ENCODE measurements around the gene TRIM24. TPM values are rescaled to one million over a fixed set of nuclear protein-coding genes. Genes with fewer than 3 reads are reported as not detected.
A peak's percentile ranks its signal among the peaks of the same experiment; 100 is the strongest.

The TRIM24 gene
- total RNA-seq, 1 experiment from 2014 or later: 25.9 TPM

DNA sequence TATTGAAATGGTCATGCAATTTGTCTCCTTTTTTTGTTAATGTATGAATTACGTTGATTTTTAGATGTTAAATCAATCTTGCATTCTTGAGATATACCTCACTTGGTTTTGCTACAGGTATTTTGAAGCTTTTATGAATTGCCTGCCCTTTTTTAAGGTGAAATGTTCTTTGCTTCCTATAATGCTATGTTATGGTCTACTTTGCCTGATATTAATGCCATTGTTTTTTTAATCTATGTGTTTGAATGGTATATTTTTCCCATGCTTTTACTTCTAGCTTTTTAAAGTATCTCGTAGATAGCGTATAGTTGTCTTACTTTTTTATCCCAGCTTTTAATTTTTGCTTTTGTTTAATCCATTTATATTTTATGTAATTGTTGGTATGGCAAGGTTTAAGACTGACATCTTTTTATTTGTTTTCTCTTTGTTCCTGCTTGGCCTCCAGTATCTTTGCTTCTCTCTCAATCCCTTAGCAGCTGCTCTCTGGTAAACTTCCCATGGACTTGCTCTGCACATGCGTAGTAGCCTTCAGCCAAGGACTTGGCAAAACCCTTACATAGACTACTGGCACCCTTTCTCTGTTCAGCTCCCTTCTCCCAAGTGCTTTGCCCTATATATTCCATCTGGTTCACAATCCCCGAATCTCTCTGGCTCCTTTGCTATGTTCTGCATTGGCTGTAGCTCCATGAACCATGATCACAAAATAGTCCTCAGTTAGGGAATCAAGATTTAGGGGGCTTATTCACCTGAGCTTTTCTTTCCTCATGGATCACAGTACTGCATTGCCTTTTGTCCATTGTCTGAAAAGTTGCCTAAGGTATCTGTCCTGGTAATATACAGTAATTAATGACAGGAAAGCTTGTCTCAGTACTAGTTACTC, 8.4 kb downstream of the TRIM24 start:
- Histone ChIP-seq H3K4me1 (ENCODE audit: insufficient read depth, low read length, poor library complexity, severe bottlenecking) (peaks cover 10% of the 10 kb centered on the region), H3K4me3 (ENCODE audit: low read depth, low read length, poor library complexity, severe bottlenecking) (no peak overlapping the region), H3K36me3 (ENCODE audit: insufficient read depth, low read length, poor library complexity, severe bottlenecking) (no peaks in the 10 kb centered on the region), H3K9me3 (ENCODE audit: low read depth, low read length, poor library complexity, severe bottlenecking) (no peaks in the 10 kb centered on the region), H3K27me3 (replicated peaks; ENCODE audit: insufficient read depth, low read depth, low read length, poor library complexity) (no peaks in the 10 kb centered on the region), H3K27ac (ENCODE audit: low read depth, low read length, poor library complexity, severe bottlenecking) (no peak overlapping the region)
- DNase-seq (ENCODE audit: low spot score): no peak
- BruUV-seq (replicated peaks): no TSS peak
- TF ChIP-seq, protein P1, sequence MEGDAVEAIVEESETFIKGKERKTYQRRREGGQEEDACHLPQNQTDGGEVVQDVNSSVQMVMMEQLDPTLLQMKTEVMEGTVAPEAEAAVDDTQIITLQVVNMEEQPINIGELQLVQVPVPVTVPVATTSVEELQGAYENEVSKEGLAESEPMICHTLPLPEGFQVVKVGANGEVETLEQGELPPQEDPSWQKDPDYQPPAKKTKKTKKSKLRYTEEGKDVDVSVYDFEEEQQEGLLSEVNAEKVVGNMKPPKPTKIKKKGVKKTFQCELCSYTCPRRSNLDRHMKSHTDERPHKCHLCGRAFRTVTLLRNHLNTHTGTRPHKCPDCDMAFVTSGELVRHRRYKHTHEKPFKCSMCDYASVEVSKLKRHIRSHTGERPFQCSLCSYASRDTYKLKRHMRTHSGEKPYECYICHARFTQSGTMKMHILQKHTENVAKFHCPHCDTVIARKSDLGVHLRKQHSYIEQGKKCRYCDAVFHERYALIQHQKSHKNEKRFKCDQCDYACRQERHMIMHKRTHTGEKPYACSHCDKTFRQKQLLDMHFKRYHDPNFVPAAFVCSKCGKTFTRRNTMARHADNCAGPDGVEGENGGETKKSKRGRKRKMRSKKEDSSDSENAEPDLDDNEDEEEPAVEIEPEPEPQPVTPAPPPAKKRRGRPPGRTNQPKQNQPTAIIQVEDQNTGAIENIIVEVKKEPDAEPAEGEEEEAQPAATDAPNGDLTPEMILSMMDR (conservative IDR thresholded peaks at IDR 0.05; ENCODE audit: low read depth, low read length): no peak
- TF ChIP-seq EZH2 (IDR thresholded peaks at IDR 0.05; ENCODE audit: borderline replicate concordance, low read depth, low read length, poor library complexity, severe bottlenecking): no peak
- CTCF ChIA-PET: no interaction called here
- POLR2A ChIA-PET (ENCODE audit: low non-redundant PET): no interaction called here
- intact Hi-C loops (cut with micrococcal nuclease; ENCODE audit: unreplicated experiment): no loop called here

DNA sequence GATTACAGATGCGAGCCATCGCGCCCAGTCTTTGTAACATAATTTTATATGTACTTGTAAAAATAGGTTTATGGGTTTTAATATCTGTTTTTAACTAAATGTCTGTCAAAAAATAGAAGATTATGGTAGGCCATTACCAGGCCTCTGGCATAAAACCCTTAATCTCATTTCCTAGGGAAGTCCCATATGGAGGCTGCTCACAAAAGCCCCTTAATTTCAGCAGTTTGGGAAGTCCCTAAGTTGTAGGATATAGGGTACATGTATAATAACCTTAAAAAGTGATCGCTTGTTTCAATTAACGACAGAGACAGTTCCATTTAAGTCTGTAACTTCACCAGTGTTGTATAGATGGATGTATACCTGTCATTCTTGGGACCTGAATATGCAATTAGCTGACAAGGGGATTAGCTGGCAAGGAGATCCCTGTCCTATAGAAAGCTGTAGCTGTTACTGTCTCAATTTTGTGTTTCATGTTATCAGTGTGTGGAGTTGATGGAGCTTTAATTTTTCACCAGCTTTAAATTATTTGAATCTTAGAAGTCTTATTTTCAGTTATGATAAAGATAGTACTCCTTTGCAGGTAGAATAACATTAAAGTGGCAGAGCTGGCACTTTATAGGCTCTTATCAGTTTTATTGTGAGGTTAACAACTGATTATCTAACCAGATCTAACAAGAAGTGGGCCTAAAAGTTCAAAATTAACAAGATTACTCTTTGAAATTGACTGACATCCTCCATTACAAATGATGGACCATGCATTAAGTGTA, 10.5 kb downstream of the TRIM24 start:
- H3K4me1 ChIP-seq (ENCODE audit: insufficient read depth, low read length, poor library complexity, severe bottlenecking): peaks cover 10% of the 10 kb centered on the region
- POLR2A ChIA-PET (ENCODE audit: low non-redundant PET): no interaction called here
- no TSS peak for BruUV-seq (replicated peaks)
- H3K4me3 ChIP-seq (ENCODE audit: low read depth, low read length, poor library complexity, severe bottlenecking): no peak overlapping the region
- H3K27ac ChIP-seq (ENCODE audit: low read depth, low read length, poor library complexity, severe bottlenecking): no peak overlapping the region
- DNase-seq (ENCODE audit: low spot score): peak; percentile 17
- H3K27me3 ChIP-seq (replicated peaks; ENCODE audit: insufficient read depth, low read depth, low read length, poor library complexity): no peaks in the 10 kb centered on the region
- no peak for TF ChIP-seq EZH2 (IDR thresholded peaks at IDR 0.05; ENCODE audit: borderline replicate concordance, low read depth, low read length, poor library complexity, severe bottlenecking)
- TF ChIP-seq, protein P1 (conservative IDR thresholded peaks at IDR 0.05; ENCODE audit: low read depth, low read length): no peak
- CTCF ChIA-PET: no interaction called here
- H3K9me3 ChIP-seq (ENCODE audit: low read depth, low read length, poor library complexity, severe bottlenecking): no peaks in the 10 kb centered on the region
- intact Hi-C loops (cut with micrococcal nuclease; ENCODE audit: unreplicated experiment): no loop called here
- no peaks in the 10 kb centered on the region for H3K36me3 ChIP-seq (ENCODE audit: insufficient read depth, low read length, poor library complexity, severe bottlenecking)

DNA sequence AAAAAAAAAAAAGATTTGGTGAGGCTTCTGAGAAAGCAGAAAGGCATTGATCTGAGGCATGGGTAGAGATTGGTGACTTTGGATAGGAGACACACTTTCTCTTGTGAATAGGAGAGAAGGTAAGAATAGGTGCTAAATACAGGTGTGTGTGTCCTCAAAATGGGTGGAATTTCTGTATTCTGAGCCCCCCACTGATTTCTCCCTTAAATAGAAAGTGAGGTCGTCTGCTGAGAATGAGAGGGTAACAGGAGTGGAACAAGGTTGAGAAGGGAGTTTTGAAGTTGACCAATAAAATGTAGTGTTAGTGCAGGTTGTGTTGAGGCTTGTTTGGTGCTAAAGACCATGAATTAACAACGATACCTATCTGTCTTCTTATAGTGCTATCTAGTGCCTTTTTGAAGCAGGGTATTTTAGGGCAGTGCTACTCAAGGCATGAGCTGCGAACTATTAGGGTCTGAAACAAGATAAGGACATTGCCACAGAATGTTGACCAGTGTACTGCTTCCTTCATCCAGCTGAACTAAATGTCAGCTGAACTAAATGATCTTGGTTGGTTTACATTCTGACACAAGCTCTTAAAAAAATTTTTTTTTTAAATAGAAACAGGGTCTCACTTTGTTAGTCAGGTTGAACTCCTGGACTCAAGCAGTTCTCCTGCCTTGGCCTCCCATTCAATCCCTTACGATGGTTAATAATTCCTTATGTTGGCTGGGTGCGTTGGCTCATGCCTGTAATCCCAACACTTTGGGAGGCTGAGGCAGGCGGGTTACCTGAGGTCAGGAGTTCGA, 12.4 kb downstream of the TRIM24 start:
- H3K4me1 ChIP-seq (ENCODE audit: insufficient read depth, low read length, poor library complexity, severe bottlenecking): peaks cover 10% of the 10 kb centered on the region
- intact Hi-C loops (cut with micrococcal nuclease; ENCODE audit: unreplicated experiment): no loop called here
- no TSS peak for BruUV-seq (replicated peaks)
- no peaks in the 10 kb centered on the region for H3K9me3 ChIP-seq (ENCODE audit: low read depth, low read length, poor library complexity, severe bottlenecking)
- H3K27ac ChIP-seq (ENCODE audit: low read depth, low read length, poor library complexity, severe bottlenecking): no peak overlapping the region
- TF ChIP-seq, protein P1 (conservative IDR thresholded peaks at IDR 0.05; ENCODE audit: low read depth, low read length): no peak
- TF ChIP-seq EZH2 (IDR thresholded peaks at IDR 0.05; ENCODE audit: borderline replicate concordance, low read depth, low read length, poor library complexity, severe bottlenecking): no peak
- ChIA-PET CTCF (no interaction called here), POLR2A (ENCODE audit: low non-redundant PET) (no interaction called here)
- DNase-seq (ENCODE audit: low spot score): no peak
- H3K27me3 ChIP-seq (replicated peaks; ENCODE audit: insufficient read depth, low read depth, low read length, poor library complexity): no peaks in the 10 kb centered on the region
- no peaks in the 10 kb centered on the region for H3K36me3 ChIP-seq (ENCODE audit: insufficient read depth, low read length, poor library complexity, severe bottlenecking)
- no peak overlapping the region for H3K4me3 ChIP-seq (ENCODE audit: low read depth, low read length, poor library complexity, severe bottlenecking)

All from A673 (cell line).